Activated CD4-positive, alpha-beta memory T cell treated with anti-CD3 and anti-CD28 coated beads for 36 hours (primary cell): ENCODE results near the gene TMEM236. TPM values are rescaled to one million over a fixed set of nuclear protein-coding genes. Genes with fewer than 3 reads are reported as not detected.

Source experiments
- CTCF ChIA-PET: fragments of 350-600 bp; sonication (Branson Sonifier 250); formaldehyde crosslinking; loops from one replicate; lab custom pipeline; 2021; ENCODE audit warnings: antibody characterized with exemption, inconsistent platforms; lab: Charles Lee
- POLR2A ChIA-PET: fragments of 350-600 bp; sonication (Branson Sonifier 250); formaldehyde crosslinking; loops from one replicate; lab custom pipeline; 2021; ENCODE audit warnings: antibody characterized with exemption; lab: Charles Lee
- DNase-seq: peaks from one replicate; pipeline ENCODE4 v3.0.0-alpha.2; 2020
- H3K27ac Mint-ChIP-seq: one replicate; pipeline ENCODE4 v1.8.0; 2021; ENCODE audit warnings: mixed read lengths
- H3K27me3 Mint-ChIP-seq: one replicate; pipeline ENCODE4 v1.8.0; 2021; ENCODE audit warnings: mixed read lengths
- H3K36me3 Mint-ChIP-seq: one replicate; pipeline ENCODE4 v1.8.0; 2021; ENCODE audit warnings: mixed read lengths
- H3K4me1 Mint-ChIP-seq: one replicate; pipeline ENCODE4 v1.8.0; 2021; ENCODE audit warnings: low read depth, mixed read lengths
- H3K4me3 Mint-ChIP-seq: one replicate; pipeline ENCODE4 v1.8.0; 2021; ENCODE audit warnings: mild to moderate bottlenecking, mixed read lengths
- H3K9me3 Mint-ChIP-seq: one replicate; pipeline ENCODE4 v1.8.0; 2021; ENCODE audit warnings: mixed read lengths
- intact Hi-C: fragments of 100-400 bp; cut with micrococcal nuclease; formaldehyde crosslinking; loops from one replicate; pipeline ENCODE4 v1.15.1; 2023
- total RNA-seq, 2 experiments: library from RNA; stranded (reverse); gene quantifications; one replicate each; pipeline ENCODE4 v1.2.3, GENCODE V29; 2021

The TMEM236 gene
- total RNA-seq, 2 experiments from 2014 or later, result 0.07 to 0.10 TPM

DNA sequence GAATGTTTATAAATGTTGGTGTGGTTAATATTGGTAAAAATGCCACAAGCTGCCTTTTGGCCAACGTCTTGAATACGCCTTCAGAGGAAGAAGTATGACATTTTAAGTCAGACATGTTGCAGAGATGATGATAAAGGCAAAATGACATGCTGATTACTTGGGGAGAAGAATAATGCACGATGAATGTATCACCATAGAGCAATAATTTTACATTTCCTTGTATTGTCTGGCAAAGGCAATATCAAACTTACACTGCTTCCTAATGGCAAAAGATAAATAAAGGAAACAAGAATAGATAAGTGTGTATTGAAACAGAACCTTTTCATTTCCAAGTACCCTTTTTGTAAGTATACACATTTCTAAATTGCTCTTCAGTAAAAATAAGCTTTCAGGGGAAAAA, 65.8 kb downstream of the TMEM236 start:
- H3K27ac Mint-ChIP-seq, result no peak overlapping the region
- DNase-seq, result no peak
- no peaks in the 10 kb centered on the region for H3K36me3 Mint-ChIP-seq
- ChIA-PET CTCF (no interaction called here), POLR2A (no interaction called here)
- intact Hi-C loops, result no loop called here
- H3K9me3 Mint-ChIP-seq, result no peaks in the 10 kb centered on the region
- H3K4me1 Mint-ChIP-seq, result no peaks in the 10 kb centered on the region
- no peak overlapping the region for H3K4me3 Mint-ChIP-seq
- H3K27me3 Mint-ChIP-seq, result peaks cover 12% of the 10 kb centered on the region

- Mint-ChIP-seq H3K4me3 (no peak overlapping the region), H3K27me3 (peaks cover 3% of the 10 kb centered on the region), H3K27ac (no peak overlapping the region), H3K9me3 (no peaks in the 10 kb centered on the region), H3K4me1 (no peaks in the 10 kb centered on the region), H3K36me3 (no peaks in the 10 kb centered on the region)
- ChIA-PET POLR2A (no interaction called here), CTCF (no interaction called here)
- intact Hi-C loops, result no loop called here
- DNase-seq, result no peak
Measured at GRCh38 chr10:17819836-17820235, 67.8 kb downstream of the TMEM236 start.

DNA sequence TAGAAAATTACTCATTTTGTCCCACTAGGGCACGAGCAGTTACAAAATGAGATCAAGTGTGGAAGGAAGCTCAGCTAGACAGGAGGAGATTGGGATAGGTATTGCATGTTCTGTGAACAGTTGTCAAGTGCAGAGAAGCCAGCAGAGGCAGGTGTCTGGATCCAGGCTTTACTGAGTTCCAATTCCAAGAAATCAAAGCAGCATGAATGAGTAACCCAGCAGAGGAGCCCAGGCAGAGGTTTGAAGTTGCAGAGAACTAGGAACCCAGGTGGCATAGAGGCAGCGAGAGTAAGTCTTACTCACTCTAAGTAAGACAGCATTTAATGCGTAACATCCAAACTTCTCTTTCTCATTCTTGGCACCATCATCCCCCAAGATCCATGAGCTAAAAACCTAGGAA, 68.9 kb downstream of the TMEM236 start:
- ChIA-PET POLR2A (no interaction called here), CTCF (no interaction called here)
- H3K27me3 Mint-ChIP-seq, result peaks cover 3% of the 10 kb centered on the region
- DNase-seq, result no peak
- no peaks in the 10 kb centered on the region for H3K36me3 Mint-ChIP-seq
- no peaks in the 10 kb centered on the region for H3K4me1 Mint-ChIP-seq
- intact Hi-C loops, result no loop called here
- H3K4me3 Mint-ChIP-seq, result no peak overlapping the region
- H3K27ac Mint-ChIP-seq, result no peak overlapping the region
- H3K9me3 Mint-ChIP-seq, result no peaks in the 10 kb centered on the region

DNA sequence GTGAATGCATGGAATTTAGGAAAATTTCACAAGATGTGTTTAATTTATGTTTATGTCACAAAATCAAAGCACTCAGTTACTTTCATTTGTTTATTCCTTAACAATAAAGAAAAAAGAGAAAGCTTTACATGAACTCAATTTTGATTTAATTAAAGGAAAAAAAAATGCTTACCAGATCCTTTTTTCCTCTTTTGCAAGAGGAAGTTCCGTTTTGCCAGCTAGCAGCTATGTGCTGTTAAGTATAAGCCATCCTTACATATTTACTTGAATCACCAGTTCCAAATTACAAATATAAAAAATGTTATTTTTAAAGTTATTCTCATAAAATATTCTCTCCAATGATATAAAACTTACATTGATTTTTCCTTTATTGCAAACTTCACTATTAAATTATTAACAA, 69.9 kb downstream of the TMEM236 start:
- H3K27me3 Mint-ChIP-seq, result peaks cover 3% of the 10 kb centered on the region
- ChIA-PET POLR2A (no interaction called here), CTCF (no interaction called here)
- no peak overlapping the region for H3K4me3 Mint-ChIP-seq
- H3K4me1 Mint-ChIP-seq, result no peaks in the 10 kb centered on the region
- intact Hi-C loops, result no loop called here
- DNase-seq, result no peak
- H3K27ac Mint-ChIP-seq, result no peak overlapping the region
- H3K9me3 Mint-ChIP-seq, result no peaks in the 10 kb centered on the region
- no peaks in the 10 kb centered on the region for H3K36me3 Mint-ChIP-seq

DNA sequence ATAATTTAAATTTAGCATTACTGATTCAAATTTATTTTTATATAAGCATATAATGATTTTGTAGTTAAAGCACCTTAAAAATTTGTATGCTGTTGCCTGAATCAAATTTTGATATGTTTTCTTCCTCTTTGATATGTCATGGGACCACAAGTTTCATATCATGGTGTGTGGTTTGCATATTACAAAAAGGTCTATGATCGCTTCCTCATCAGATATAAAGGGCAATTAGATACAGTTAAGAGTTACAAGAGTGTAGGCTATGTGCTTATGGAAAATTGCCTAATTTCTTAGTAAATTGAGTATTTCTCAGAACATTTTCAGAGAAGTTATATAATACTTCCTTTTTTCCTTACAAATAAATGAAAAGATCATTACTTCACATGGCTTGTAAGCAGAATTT, 79.3 kb downstream of the TMEM236 start:
- ChIA-PET POLR2A (no interaction called here), CTCF (no interaction called here)
- no peak overlapping the region for H3K4me3 Mint-ChIP-seq
- H3K4me1 Mint-ChIP-seq, result no peaks in the 10 kb centered on the region
- H3K9me3 Mint-ChIP-seq, result no peaks in the 10 kb centered on the region
- H3K36me3 Mint-ChIP-seq, result no peaks in the 10 kb centered on the region
- no peak for DNase-seq
- intact Hi-C loops, result no loop called here
- no peak overlapping the region for H3K27ac Mint-ChIP-seq
- peaks cover 3% of the 10 kb centered on the region for H3K27me3 Mint-ChIP-seq

GRCh38 chr10:17831896-17832295, 79.9 kb downstream of the TMEM236 start:
- Mint-ChIP-seq H3K27me3 (peaks cover 3% of the 10 kb centered on the region), H3K9me3 (no peaks in the 10 kb centered on the region), H3K4me3 (no peak overlapping the region), H3K4me1 (no peaks in the 10 kb centered on the region), H3K27ac (no peak overlapping the region), H3K36me3 (no peaks in the 10 kb centered on the region)
- POLR2A ChIA-PET, result no interaction called here
- no peak for DNase-seq
- intact Hi-C loops, result no loop called here
- CTCF ChIA-PET, result no interaction called here

DNA sequence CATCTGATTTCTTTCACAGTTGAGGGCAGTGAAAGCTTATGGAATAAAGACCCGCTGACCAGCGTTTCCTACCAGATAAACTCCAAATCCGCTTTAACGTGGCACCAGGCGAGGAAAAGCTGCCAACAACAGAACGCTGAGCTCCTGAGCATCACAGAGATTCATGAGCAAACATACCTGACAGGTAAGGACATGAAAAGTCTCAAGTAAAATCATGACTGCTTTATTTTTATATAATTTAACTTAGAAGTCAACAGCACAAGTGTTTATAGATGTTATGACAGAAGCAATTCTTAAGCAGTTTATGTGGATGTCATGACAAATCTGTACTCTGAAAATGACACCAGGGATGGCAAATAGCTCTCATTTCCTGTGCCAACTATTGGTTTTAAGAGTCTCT, 81.7 kb downstream of the TMEM236 start:
- Mint-ChIP-seq H3K4me3 (no peak overlapping the region), H3K36me3 (no peaks in the 10 kb centered on the region), H3K4me1 (no peaks in the 10 kb centered on the region), H3K9me3 (no peaks in the 10 kb centered on the region), H3K27me3 (peaks cover 3% of the 10 kb centered on the region), H3K27ac (no peak overlapping the region)
- ChIA-PET CTCF (no interaction called here), POLR2A (no interaction called here)
- DNase-seq, result no peak
- intact Hi-C loops, result no loop called here

DNA sequence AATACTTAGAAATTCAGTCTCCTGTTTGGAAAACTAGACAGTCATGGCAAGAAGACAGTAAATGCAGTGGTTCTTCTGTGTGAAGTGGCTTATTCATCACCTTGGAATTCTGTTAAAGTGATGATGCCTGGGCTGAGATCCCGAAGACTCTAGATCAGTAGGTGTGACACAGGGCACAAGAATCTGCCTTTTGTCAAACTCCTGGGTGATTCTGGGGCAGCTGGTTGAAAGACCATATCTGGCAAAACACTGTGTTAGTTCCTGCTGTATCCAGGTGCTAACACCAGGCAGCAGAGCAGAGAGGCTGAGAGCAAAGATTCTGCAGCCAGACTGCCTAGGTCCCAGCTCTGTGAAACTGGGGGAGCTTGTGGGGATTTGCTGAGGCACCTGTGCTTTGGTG, 83.7 kb downstream of the TMEM236 start:
- H3K27me3 Mint-ChIP-seq, result peaks cover 3% of the 10 kb centered on the region

GRCh38 chr10:17836942-17837341, 84.9 kb downstream of the TMEM236 start:
- no peaks in the 10 kb centered on the region for H3K36me3 Mint-ChIP-seq
- DNase-seq, result no peak
- CTCF ChIA-PET, result no interaction called here
- H3K4me1 Mint-ChIP-seq, result no peaks in the 10 kb centered on the region
- H3K27me3 Mint-ChIP-seq, result peaks cover 3% of the 10 kb centered on the region
- no peak overlapping the region for H3K4me3 Mint-ChIP-seq
- H3K27ac Mint-ChIP-seq, result no peak overlapping the region
- intact Hi-C loops, result no loop called here
- H3K9me3 Mint-ChIP-seq, result no peaks in the 10 kb centered on the region
- POLR2A ChIA-PET, result no interaction called here

More for the DNA sequence above, 83.7 kb downstream of the TMEM236 start:
- DNase-seq, result no peak
- no peaks in the 10 kb centered on the region for H3K4me1 Mint-ChIP-seq
- no peaks in the 10 kb centered on the region for H3K9me3 Mint-ChIP-seq
- H3K36me3 Mint-ChIP-seq, result no peaks in the 10 kb centered on the region
- ChIA-PET POLR2A (no interaction called here), CTCF (no interaction called here)
- no peak overlapping the region for H3K27ac Mint-ChIP-seq
- no peak overlapping the region for H3K4me3 Mint-ChIP-seq
- intact Hi-C loops, result no loop called here

DNA sequence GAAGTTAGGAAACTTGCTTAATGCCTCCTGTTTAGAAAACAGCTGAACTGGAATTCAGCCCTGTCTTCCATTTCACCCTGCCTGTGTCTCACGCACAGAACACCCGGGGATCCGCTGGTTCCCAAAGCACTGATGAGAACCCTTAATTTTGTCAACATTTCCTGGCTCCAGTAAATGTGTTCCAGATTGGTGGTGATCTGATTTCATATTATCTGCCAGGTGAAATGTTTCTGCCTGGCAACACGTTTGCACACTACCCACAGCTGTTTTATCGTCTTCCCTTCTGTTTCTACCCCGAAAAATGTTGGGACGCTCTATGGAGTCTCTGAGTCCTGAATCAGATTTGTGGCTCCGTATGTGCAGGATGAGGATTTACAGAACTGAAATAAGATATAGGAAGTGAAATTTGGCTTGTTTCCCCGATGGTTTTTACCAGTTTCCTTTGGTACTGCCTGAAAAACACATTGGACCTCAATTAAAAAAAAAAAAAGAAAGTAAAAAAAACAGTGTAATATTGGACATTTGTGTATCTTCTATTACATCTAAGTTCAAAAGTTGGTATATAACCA, 86.2 kb downstream of the TMEM236 start:
- CTCF ChIA-PET, result no interaction called here
- no peak overlapping the region for H3K4me3 Mint-ChIP-seq
- POLR2A ChIA-PET, result no interaction called here

GRCh38 chr10:17841050-17841449, 89.0 kb downstream of the TMEM236 start:
- peaks cover 3% of the 10 kb centered on the region for H3K27me3 Mint-ChIP-seq
- intact Hi-C loops, result no loop called here
- CTCF ChIA-PET, result no interaction called here
- H3K9me3 Mint-ChIP-seq, result no peaks in the 10 kb centered on the region
- H3K27ac Mint-ChIP-seq, result no peak overlapping the region
- no peak for DNase-seq
- H3K36me3 Mint-ChIP-seq, result no peaks in the 10 kb centered on the region
- H3K4me3 Mint-ChIP-seq, result no peak overlapping the region
- POLR2A ChIA-PET, result no interaction called here
- H3K4me1 Mint-ChIP-seq, result no peaks in the 10 kb centered on the region

More for the DNA sequence above, 86.2 kb downstream of the TMEM236 start:
- Mint-ChIP-seq H3K27ac (no peak overlapping the region), H3K9me3 (no peaks in the 10 kb centered on the region), H3K36me3 (no peaks in the 10 kb centered on the region), H3K27me3 (peaks cover 3% of the 10 kb centered on the region), H3K4me1 (no peaks in the 10 kb centered on the region)
- intact Hi-C loops, result no loop called here
- no peak for DNase-seq

GRCh38 chr10:17842641-17843040, 90.6 kb downstream of the TMEM236 start:
- no peaks in the 10 kb centered on the region for H3K36me3 Mint-ChIP-seq
- no peaks in the 10 kb centered on the region for H3K9me3 Mint-ChIP-seq
- intact Hi-C loops, result no loop called here
- H3K4me3 Mint-ChIP-seq, result no peak overlapping the region
- CTCF ChIA-PET, result no interaction called here
- POLR2A ChIA-PET, result no interaction called here
- no peaks in the 10 kb centered on the region for H3K4me1 Mint-ChIP-seq
- DNase-seq, result no peak
- H3K27ac Mint-ChIP-seq, result no peak overlapping the region
- peaks cover 7% of the 10 kb centered on the region for H3K27me3 Mint-ChIP-seq

GRCh38 chr10:17847585-17848296, 95.7 kb downstream of the TMEM236 start:
- POLR2A ChIA-PET, result no interaction called here
- CTCF ChIA-PET, result no interaction called here

More at GRCh38 chr10:17847585-17848296, 95.7 kb downstream of the TMEM236 start:
- Mint-ChIP-seq H3K27me3 (peaks cover 8% of the 10 kb centered on the region), H3K36me3 (no peaks in the 10 kb centered on the region), H3K9me3 (no peaks in the 10 kb centered on the region), H3K27ac (no peak overlapping the region), H3K4me3 (no peak overlapping the region), H3K4me1 (no peaks in the 10 kb centered on the region)
- DNase-seq, result no peak
- intact Hi-C loops, result no loop called here
